ENCODE data around the gene CCT3. TPM values are rescaled to one million over a fixed set of nuclear protein-coding genes. Genes with fewer than 3 reads are reported as not detected.
A peak's percentile ranks its signal among the peaks of the same experiment; 100 is the strongest.

CCT3 gene
- total and polyA plus RNA-seq, 2 experiments from 2014 or later = 405 to 618 TPM

GRCh38 chr1:156260896-156261295 lies 77.2 kb downstream of the CCT3 start (continued):
- TF ChIP-seq REST (IDR thresholded peaks at IDR 0.05; ENCODE audit: unreplicated experiment) = no peak

- Mint-ChIP-seq H3K36me3 (ENCODE audit: low read depth) (peaks cover 81% of the 10 kb centered on the region), H3K4me3 (no peak overlapping the region), H3K4me1 (no peaks in the 10 kb centered on the region), H3K27ac (no peak overlapping the region), H3K27me3 (ENCODE audit: insufficient read depth, low read depth, poor library complexity) (peaks cover 1% of the 10 kb centered on the region), H3K9me3 (no peaks in the 10 kb centered on the region)
- H3K27ac ChIP-seq (ENCODE audit: low read depth) = no peak overlapping the region
- no peak overlapping the region for H3K4me2 ChIP-seq
- no peak overlapping the region for H2AFZ ChIP-seq
- DNase-seq (ENCODE audit: low spot score) (peak; percentile 30), ATAC-seq (peak; percentile 53; the same call in 2 of the 3 replicates)
- peaks cover 63% of the 10 kb centered on the region for H3K36me3 ChIP-seq (ENCODE audit: insufficient read depth)
- H4K20me1 ChIP-seq (replicated peaks; ENCODE audit: insufficient read depth) = peaks cover 16% of the 10 kb centered on the region
- H3K4me1 ChIP-seq (ENCODE audit: insufficient read depth) = no peaks in the 10 kb centered on the region
- TF ChIP-seq CREB1 (CRISPR knock-in tag; IDR thresholded peaks at IDR 0.05; ENCODE audit: low read depth) (no peak), CTCF (conservative IDR thresholded peaks at IDR 0.05; ENCODE audit: low read depth in 2 of 2) (peak; percentile 13 to 50; a peak in 3 of 4 replicates), JUNB (IDR thresholded peaks at IDR 0.05; ENCODE audit: unreplicated experiment) (no peak)
- no peaks in the 10 kb centered on the region for H3K27me3 ChIP-seq (ENCODE audit: insufficient read depth)
- H3F3A ChIP-seq (replicated peaks; ENCODE audit: low read depth) = peaks cover 10% of the 10 kb centered on the region; the same call in 1 of the 2 replicates
- H3K9me2 ChIP-seq (ENCODE audit: insufficient read depth) = no peaks in the 10 kb centered on the region
- no peaks in the 10 kb centered on the region for H3K79me2 ChIP-seq (replicated peaks; ENCODE audit: insufficient read depth)
- H3K4me3 ChIP-seq = no peak overlapping the region
Measured at GRCh38 chr1:156259805-156260204, 78.3 kb downstream of the CCT3 start.

Other genes with a start within 250 kb of the CCT3 start
- gene LMNA, start 223.6 kb downstream of the CCT3 start, total RNA-seq (2014; rRNA removed; shearing (Covaris generic)) = 56.3 and 68.9 TPM in 2 replicates
- 35.5 and 38.9 TPM in 2 replicates for gene LMNA, start 223.6 kb downstream of the CCT3 start, polyA plus RNA-seq (2016; fragmentation: Nextera tagmentation; extraction: Ambion mirVana)
- 17.0 and 20.2 TPM in 2 replicates for gene SEMA4A, start 184.7 kb downstream of the CCT3 start, total RNA-seq (2014; rRNA removed; shearing (Covaris generic))
- gene SEMA4A, start 184.7 kb downstream of the CCT3 start, polyA plus RNA-seq (2016; fragmentation: Nextera tagmentation; extraction: Ambion mirVana) = 5.5 and 5.6 TPM in 2 replicates
- gene SLC25A44, start 144.2 kb downstream of the CCT3 start, total RNA-seq (2014; rRNA removed; shearing (Covaris generic)) = 19.9 and 25.1 TPM in 2 replicates
- gene SLC25A44, start 144.2 kb downstream of the CCT3 start, polyA plus RNA-seq (2016; fragmentation: Nextera tagmentation; extraction: Ambion mirVana) = 7.0 and 7.6 TPM in 2 replicates
- gene PMF1, start 125.3 kb downstream of the CCT3 start, total RNA-seq (2014; rRNA removed; shearing (Covaris generic)) = 86.1 and 112 TPM in 2 replicates
- 118 and 120 TPM in 2 replicates for gene PMF1, start 125.3 kb downstream of the CCT3 start, polyA plus RNA-seq (2016; fragmentation: Nextera tagmentation; extraction: Ambion mirVana)
- 0.42 and 2.7 TPM in 2 replicates for gene BGLAP, start 96.1 kb downstream of the CCT3 start, total RNA-seq (2014; rRNA removed; shearing (Covaris generic))
- gene BGLAP, start 96.1 kb downstream of the CCT3 start, polyA plus RNA-seq (2016; fragmentation: Nextera tagmentation; extraction: Ambion mirVana) = 0.36 and 1.2 TPM in 2 replicates
- 3.3 and 4.2 TPM in 2 replicates for gene PAQR6, start 90.2 kb downstream of the CCT3 start, total RNA-seq (2014; rRNA removed; shearing (Covaris generic))
- 2.4 and 2.6 TPM in 2 replicates for gene PAQR6, start 90.2 kb downstream of the CCT3 start, polyA plus RNA-seq (2016; fragmentation: Nextera tagmentation; extraction: Ambion mirVana)
- gene SMG5, start 55.5 kb downstream of the CCT3 start, total RNA-seq (2014; rRNA removed; shearing (Covaris generic)) = 109 and 118 TPM in 2 replicates
- 21.3 and 25.9 TPM in 2 replicates for gene SMG5, start 55.5 kb downstream of the CCT3 start, polyA plus RNA-seq (2016; fragmentation: Nextera tagmentation; extraction: Ambion mirVana)
- 0.66 and 0.97 TPM in 2 replicates for gene TMEM79, start 54.0 kb downstream of the CCT3 start, total RNA-seq (2014; rRNA removed; shearing (Covaris generic))
- 1.3 and 1.5 TPM in 2 replicates for gene TMEM79, start 54.0 kb downstream of the CCT3 start, polyA plus RNA-seq (2016; fragmentation: Nextera tagmentation; extraction: Ambion mirVana)
- 41.9 and 50.5 TPM in 2 replicates for gene GLMP, start 42.6 kb downstream of the CCT3 start, total RNA-seq (2014; rRNA removed; shearing (Covaris generic))
- 32.3 and 33.6 TPM in 2 replicates for gene GLMP, start 42.6 kb downstream of the CCT3 start, polyA plus RNA-seq (2016; fragmentation: Nextera tagmentation; extraction: Ambion mirVana)
- not detected in 2 replicates for gene VHLL, start 39.0 kb downstream of the CCT3 start, total RNA-seq (2014; rRNA removed; shearing (Covaris generic))
- gene VHLL, start 39.0 kb downstream of the CCT3 start, polyA plus RNA-seq (2016; fragmentation: Nextera tagmentation; extraction: Ambion mirVana) = not detected in 2 replicates
- gene TSACC, start 234 bp upstream of the CCT3 start, total RNA-seq (2014; rRNA removed; shearing (Covaris generic)) = 0.66 and 2.5 TPM in 2 replicates
- gene TSACC, start 234 bp upstream of the CCT3 start, polyA plus RNA-seq (2016; fragmentation: Nextera tagmentation; extraction: Ambion mirVana) = 9.3 and 9.8 TPM in 2 replicates
- gene RHBG, start 30.9 kb upstream of the CCT3 start, total RNA-seq (2014; rRNA removed; shearing (Covaris generic)) = 1.6 and 1.7 TPM in 2 replicates
- gene RHBG, start 30.9 kb upstream of the CCT3 start, polyA plus RNA-seq (2016; fragmentation: Nextera tagmentation; extraction: Ambion mirVana) = 1.2 and 2.1 TPM in 2 replicates
- 9.7 and 15.5 TPM in 2 replicates for gene MEF2D, start 162.5 kb upstream of the CCT3 start, total RNA-seq (2014; rRNA removed; shearing (Covaris generic))
- gene MEF2D, start 162.5 kb upstream of the CCT3 start, polyA plus RNA-seq (2016; fragmentation: Nextera tagmentation; extraction: Ambion mirVana) = 10.4 and 10.6 TPM in 2 replicates
- 25.7 and 31.8 TPM in 2 replicates for gene IQGAP3, start 234.3 kb upstream of the CCT3 start, total RNA-seq (2014; rRNA removed; shearing (Covaris generic))
- gene IQGAP3, start 234.3 kb upstream of the CCT3 start, polyA plus RNA-seq (2016; fragmentation: Nextera tagmentation; extraction: Ambion mirVana) = 11.9 and 12.8 TPM in 2 replicates
- gene TTC24, start 241.4 kb upstream of the CCT3 start, total RNA-seq (2014; rRNA removed; shearing (Covaris generic)) = not detected in 2 replicates
- gene TTC24, start 241.4 kb upstream of the CCT3 start, polyA plus RNA-seq (2016; fragmentation: Nextera tagmentation; extraction: Ambion mirVana) = not detected in 2 replicates

Data from GM23338 (cell line).